Upper lobe of right lung (tissue), 1 donor: Measurements from ENCODE around the gene KCNN4. TPM values are rescaled to one million over a fixed set of nuclear protein-coding genes. Genes with fewer than 3 reads are reported as not detected.

Experiments used
- ATAC-seq: fragments of 200-7000 bp; cut with Tn5 transposase; one replicate; pipeline ENCODE4 v1.9.1; 2020; ENCODE audit warnings: mild to moderate bottlenecking, moderate library complexity
- DNase-seq: peaks from one replicate; pipeline ENCODE4 v3.0.0-alpha.2; 2020
- H3K27ac ChIP-seq: fragments of 200-600 bp; one replicate; pipeline ENCODE4 v1.8.0; 2022
- H3K27me3 ChIP-seq: fragments of 200-600 bp; one replicate; pipeline ENCODE4 v1.8.0; 2022; ENCODE audit warnings: mild to moderate bottlenecking
- H3K36me3 ChIP-seq: fragments of 200-600 bp; one replicate; pipeline ENCODE4 v1.8.0; 2022
- H3K4me1 ChIP-seq: fragments of 200-600 bp; one replicate; pipeline ENCODE4 v1.8.0; 2022
- H3K4me3 ChIP-seq: fragments of 200-600 bp; one replicate; pipeline ENCODE4 v1.8.0; 2022; ENCODE audit warnings: mild to moderate bottlenecking
- H3K9me3 ChIP-seq: fragments of 200-600 bp; one replicate; pipeline ENCODE4 v1.8.0; 2022
- intact Hi-C: fragments of 100-400 bp; cut with DNase I; formaldehyde crosslinking; loops from one replicate; pipeline ENCODE4 v1.11.0; 2022
- total RNA-seq: library from RNA; stranded (reverse); fragmentation: NEBNext Ultra II Directional; extraction: Animal tissue kit (Norgen Biotek cat#: 25700); gene quantifications from one replicate; pipeline ENCODE4 v1.2.1, GENCODE V29; 2021
- TF ChIP-seq, protein P1 (sequence below): fragments of 200-600 bp; IDR thresholded peaks from one replicate; pipeline ENCODE4 v1.8.0; 2022; ENCODE audit warnings: antibody characterized with exemption
- donor health status: DM: no; HTN: yes; CAD: no; lungs with severe emphysema.

Gene KCNN4
- total RNA-seq, 1 donor from 2014 or later: 7.3 TPM

- Histone ChIP-seq H3K27ac (peak overlapping the region; percentile 58), H3K36me3 (peaks cover 81% of the 10 kb centered on the region), H3K4me1 (peaks cover 3% of the 10 kb centered on the region), H3K27me3 (no peaks in the 10 kb centered on the region), H3K4me3 (no peak overlapping the region), H3K9me3 (no peaks in the 10 kb centered on the region)
- intact Hi-C loops: no loop called here
- peak; percentile 90 for ATAC-seq
- TF ChIP-seq, protein P1, sequence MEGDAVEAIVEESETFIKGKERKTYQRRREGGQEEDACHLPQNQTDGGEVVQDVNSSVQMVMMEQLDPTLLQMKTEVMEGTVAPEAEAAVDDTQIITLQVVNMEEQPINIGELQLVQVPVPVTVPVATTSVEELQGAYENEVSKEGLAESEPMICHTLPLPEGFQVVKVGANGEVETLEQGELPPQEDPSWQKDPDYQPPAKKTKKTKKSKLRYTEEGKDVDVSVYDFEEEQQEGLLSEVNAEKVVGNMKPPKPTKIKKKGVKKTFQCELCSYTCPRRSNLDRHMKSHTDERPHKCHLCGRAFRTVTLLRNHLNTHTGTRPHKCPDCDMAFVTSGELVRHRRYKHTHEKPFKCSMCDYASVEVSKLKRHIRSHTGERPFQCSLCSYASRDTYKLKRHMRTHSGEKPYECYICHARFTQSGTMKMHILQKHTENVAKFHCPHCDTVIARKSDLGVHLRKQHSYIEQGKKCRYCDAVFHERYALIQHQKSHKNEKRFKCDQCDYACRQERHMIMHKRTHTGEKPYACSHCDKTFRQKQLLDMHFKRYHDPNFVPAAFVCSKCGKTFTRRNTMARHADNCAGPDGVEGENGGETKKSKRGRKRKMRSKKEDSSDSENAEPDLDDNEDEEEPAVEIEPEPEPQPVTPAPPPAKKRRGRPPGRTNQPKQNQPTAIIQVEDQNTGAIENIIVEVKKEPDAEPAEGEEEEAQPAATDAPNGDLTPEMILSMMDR: no peak
- DNase-seq: no peak
Measured at GRCh38 chr19:43738780-43739211, 42.0 kb downstream of the KCNN4 start.

DNA sequence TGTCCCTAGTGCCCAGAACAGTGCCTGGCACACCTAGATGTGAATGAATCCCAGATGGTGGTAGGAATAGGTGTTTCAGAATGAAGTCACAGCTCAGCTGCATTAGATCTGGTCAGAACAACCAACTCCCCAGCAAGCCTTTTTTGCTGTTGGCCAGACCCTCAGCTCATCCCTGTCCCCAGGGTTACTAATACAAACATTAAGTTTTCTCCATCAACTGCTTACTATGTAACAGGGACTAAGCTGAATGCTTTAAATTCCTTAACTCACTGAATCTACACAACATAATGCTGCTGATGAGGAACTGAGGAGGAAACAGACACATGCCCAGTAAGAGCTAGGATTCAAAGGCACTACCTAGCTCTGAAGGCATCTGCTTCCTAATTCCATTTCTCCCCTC lies 44.8 kb downstream of the KCNN4 start:
- TF ChIP-seq, protein P1: no peak
- no peaks in the 10 kb centered on the region for H3K27me3 ChIP-seq
- H3K27ac ChIP-seq: no peak overlapping the region
- no peaks in the 10 kb centered on the region for H3K9me3 ChIP-seq
- no peak for ATAC-seq
- no peak overlapping the region for H3K4me3 ChIP-seq
- no peak for DNase-seq
- intact Hi-C loops: no loop called here
- H3K4me1 ChIP-seq: peaks cover 11% of the 10 kb centered on the region
- H3K36me3 ChIP-seq: peaks cover 81% of the 10 kb centered on the region

DNA sequence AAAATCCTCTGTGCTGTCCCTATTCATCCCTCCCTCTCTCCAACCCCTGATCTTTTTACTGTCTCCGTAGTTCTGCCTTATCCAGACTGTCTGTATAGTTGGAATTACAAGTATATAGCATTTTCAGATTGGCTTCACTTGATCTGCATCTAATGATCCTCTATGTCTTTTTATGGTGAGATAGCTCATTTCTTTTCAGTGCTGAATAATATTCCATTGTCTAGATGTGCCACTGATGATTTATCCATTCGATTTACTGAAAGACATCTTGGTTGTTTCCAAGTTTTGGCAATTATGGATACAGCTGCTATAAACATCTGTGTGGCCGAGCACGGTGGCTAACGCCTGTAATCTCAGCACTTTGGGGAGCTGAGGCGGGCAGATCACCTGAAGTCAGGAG lies 45.8 kb downstream of the KCNN4 start:
- no peak for ATAC-seq
- no peaks in the 10 kb centered on the region for H3K27me3 ChIP-seq
- peaks cover 81% of the 10 kb centered on the region for H3K36me3 ChIP-seq
- H3K4me1 ChIP-seq: peaks cover 9% of the 10 kb centered on the region
- TF ChIP-seq, protein P1: no peak
- H3K4me3 ChIP-seq: no peak overlapping the region
- H3K9me3 ChIP-seq: no peaks in the 10 kb centered on the region
- intact Hi-C loops: no loop called here
- H3K27ac ChIP-seq: no peak overlapping the region
- no peak for DNase-seq

DNA sequence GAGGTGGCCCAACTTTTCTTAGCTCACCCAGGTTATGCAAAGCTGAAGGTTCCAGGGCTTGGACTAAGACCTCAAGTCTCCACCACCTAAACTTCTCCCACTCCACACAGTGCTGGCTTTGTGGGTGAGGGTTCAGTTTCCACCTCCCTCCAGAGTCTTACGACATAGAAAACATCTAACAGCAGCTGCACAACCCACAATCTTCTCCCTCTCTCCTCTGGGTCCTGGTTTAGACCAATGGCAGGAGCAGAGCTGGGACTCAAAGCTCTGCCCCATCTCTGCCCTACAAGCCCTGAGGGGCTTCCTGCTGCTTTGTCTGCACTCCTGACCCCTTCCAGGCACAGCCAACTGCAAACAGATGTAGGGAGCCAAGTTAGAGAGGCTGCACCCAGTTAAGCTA lies 48.9 kb downstream of the KCNN4 start:
- H3K36me3 ChIP-seq: peaks cover 69% of the 10 kb centered on the region
- intact Hi-C loops: no loop called here

GRCh38 chr19:43731346-43731745 lies 49.4 kb downstream of the KCNN4 start:
- TF ChIP-seq, protein P1: no peak
- H3K36me3 ChIP-seq: peaks cover 64% of the 10 kb centered on the region
- DNase-seq (no peak), ATAC-seq (peak; percentile 4)
- H3K27ac ChIP-seq: no peak overlapping the region
- intact Hi-C loops: no loop called here
- no peaks in the 10 kb centered on the region for H3K27me3 ChIP-seq
- no peaks in the 10 kb centered on the region for H3K9me3 ChIP-seq
- peaks cover 9% of the 10 kb centered on the region for H3K4me1 ChIP-seq
- H3K4me3 ChIP-seq: no peak overlapping the region

More for the DNA sequence above, 48.9 kb downstream of the KCNN4 start:
- Histone ChIP-seq H3K27ac (no peak overlapping the region), H3K9me3 (no peaks in the 10 kb centered on the region), H3K4me3 (no peak overlapping the region), H3K4me1 (peaks cover 9% of the 10 kb centered on the region), H3K27me3 (no peaks in the 10 kb centered on the region)
- no peak for DNase-seq
- TF ChIP-seq, protein P1: no peak
- peak; percentile 22 for ATAC-seq

DNA sequence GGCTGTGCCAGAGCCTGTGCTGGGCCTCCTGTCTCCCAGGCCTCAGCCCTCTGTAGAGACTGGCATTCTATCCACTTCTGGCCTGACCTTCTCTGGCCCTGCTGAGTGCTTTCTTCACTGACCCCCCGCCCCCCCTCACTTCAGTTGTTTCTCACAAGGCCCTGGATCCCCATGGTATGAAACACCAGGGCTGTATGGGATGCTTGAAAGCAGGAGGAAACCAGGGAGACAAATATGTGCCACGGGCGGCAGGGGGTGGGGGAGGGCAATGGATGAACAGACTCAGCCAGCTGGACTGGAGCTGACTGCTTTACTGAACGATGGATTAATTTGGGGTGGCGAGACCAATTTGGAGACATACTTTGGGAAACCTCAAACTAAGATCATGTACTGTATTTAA lies 50.9 kb downstream of the KCNN4 start:
- DNase-seq (no peak), ATAC-seq (no peak)
- Histone ChIP-seq H3K9me3 (no peaks in the 10 kb centered on the region), H3K27me3 (no peaks in the 10 kb centered on the region), H3K4me1 (peaks cover 9% of the 10 kb centered on the region), H3K27ac (no peak overlapping the region), H3K4me3 (no peak overlapping the region), H3K36me3 (peaks cover 56% of the 10 kb centered on the region)
- intact Hi-C loops: no loop called here
- TF ChIP-seq, protein P1: no peak
